Tibial nerve (tissue), 4 donors: ENCODE measurements around the gene AOAH. TPM values are rescaled to one million over a fixed set of nuclear protein-coding genes. Genes with fewer than 3 reads are reported as not detected.

Experiments used
- DNase-seq, 2 donors: peaks; one replicate each; pipeline ENCODE4 v3.0.0-alpha.2; 2019; ENCODE audit warnings: low spot score in 2 of 2
- H3K27ac ChIP-seq, 4 donors: fragments of 200-600 bp; sonication (generic) in 3 of 4; one replicate each; pipeline ENCODE4 v1.5.1; 2017 to 2019; ENCODE audit warnings: mild to moderate bottlenecking in 1 of 4
- H3K27me3 ChIP-seq, 2 donors: fragments of 200-600 bp; sonication (generic) in 1 of 2; one replicate each; pipeline versions ENCODE4 v1.5.1 to v1.6.0; 2017 to 2019
- H3K36me3 ChIP-seq, 3 donors: fragments of 200-600 bp; sonication (generic); one replicate each; pipeline ENCODE4 v1.5.1; 2018 to 2019
- H3K4me1 ChIP-seq, 4 donors: fragments of 200-600 bp; sonication (generic) in 3 of 4; one replicate each; pipeline ENCODE4 v1.5.1; 2017 to 2019
- H3K4me3 ChIP-seq, 4 donors: fragments of 200-600 bp; sonication (generic) in 3 of 4; one replicate each; pipeline ENCODE4 v1.5.1; 2017 to 2019; ENCODE audit warnings: mild to moderate bottlenecking in 1 of 4, moderate library complexity in 1 of 4
- H3K9me3 ChIP-seq, 4 donors: fragments of 200-600 bp; sonication (generic) in 3 of 4; one replicate each; pipeline ENCODE4 v1.5.1; 2017 to 2019
- CTCF ChIP-seq, 5 experiments: fragments of 200-600 bp in 3 of 5; fragments of 450-650 bp in 2 of 5; sonication (generic) in 3 of 5; IDR thresholded peaks; one replicate each; pipeline ENCODE4 v1.5.1; 2016 to 2019; ENCODE audit warnings: antibody characterized with exemption in 5 of 5, mild to moderate bottlenecking in 3 of 5, moderate library complexity in 2 of 5
- EP300 ChIP-seq, 2 donors: sonication (generic); formaldehyde crosslinking; IDR thresholded peaks; one replicate each; pipeline ENCODE4 v1.6.1; 2017; ENCODE audit warnings: antibody characterized with exemption in 2 of 2, mild to moderate bottlenecking in 1 of 2
- POLR2A ChIP-seq, 2 donors: fragments of 450-650 bp; IDR thresholded peaks; one replicate each; pipeline ENCODE4 v1.6.1; 2017; ENCODE audit warnings: antibody characterized with exemption in 2 of 2, mild to moderate bottlenecking in 2 of 2, moderate library complexity in 2 of 2
- WGBS, 2 donors: methylation state at CpG; one replicate each; pipeline ENCODE4 v1.1.5; 2018; 5-methylcytosine and 5-hydroxymethylcytosine counted together
- total RNA-seq, 4 donors: library from RNA; depleted of rRNA; stranded (reverse); fragments of >200 nt; gene quantifications; one replicate each; pipeline ENCODE4 v1.1.0, GENCODE V29; 2016

Gene AOAH
- total RNA-seq, 4 donors from 2014 or later, result 7.5 to 17.8 (median 9.1) TPM

DNA sequence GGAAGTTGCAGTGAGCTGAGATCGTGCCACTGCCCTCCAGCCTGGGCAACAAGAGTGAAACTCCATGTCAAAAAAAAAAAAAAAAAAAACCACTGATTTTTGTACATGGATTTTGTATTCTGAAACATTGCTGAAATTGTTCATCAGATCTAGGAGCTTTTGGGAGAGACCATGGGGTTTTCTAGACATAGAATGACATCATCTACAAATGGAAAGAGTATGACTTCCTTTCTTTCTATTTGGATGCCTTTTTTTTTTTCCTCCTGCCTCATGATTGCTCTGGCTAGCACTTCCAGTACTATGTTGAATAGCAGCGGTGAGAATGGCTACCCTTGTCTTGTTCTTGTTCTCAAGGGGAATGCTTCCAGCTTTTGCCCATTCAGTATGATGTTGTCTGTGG, 245.5 kb downstream of the AOAH start:
- Histone ChIP-seq H3K36me3 (no peaks in the 10 kb centered on the region), H3K27ac (no peak overlapping the region), H3K4me1 (no peaks in the 10 kb centered on the region), H3K27me3 (no peaks in the 10 kb centered on the region), H3K9me3 (peaks cover 0 to 11% (median 0%) of the 10 kb centered on the region in 4 donors), H3K4me3 (no peak overlapping the region)
- 90% methylated on average over 2 of the region's 2 CpGs for WGBS, 2 donors
- DNase-seq, result no peak
- TF ChIP-seq POLR2A (IDR thresholded peaks at IDR 0.05), result no peak
- no peak for TF ChIP-seq CTCF (IDR thresholded peaks at IDR 0.05)
- no peak for TF ChIP-seq EP300 (IDR thresholded peaks at IDR 0.05)

DNA sequence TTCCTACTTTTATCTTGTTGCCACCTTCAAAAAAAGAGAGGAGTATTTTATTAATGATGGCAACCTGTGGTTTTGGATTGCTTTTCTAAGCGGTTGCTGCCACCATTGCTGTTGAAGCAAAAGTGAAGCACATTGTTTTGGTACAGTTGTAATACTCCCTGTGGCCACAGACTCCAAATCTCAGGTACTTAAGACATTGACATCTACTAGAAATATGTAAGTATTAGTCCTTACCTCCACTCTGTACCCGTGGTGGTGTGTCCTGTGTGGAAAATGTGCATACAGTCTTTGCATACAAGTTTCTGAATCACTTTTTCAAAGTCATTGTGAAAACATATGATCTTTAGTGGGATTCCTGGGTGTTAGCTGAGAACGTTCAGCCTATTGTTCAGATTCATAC, 248.9 kb downstream of the AOAH start:
- Histone ChIP-seq H3K4me1 (no peaks in the 10 kb centered on the region), H3K27me3 (no peaks in the 10 kb centered on the region), H3K36me3 (no peaks in the 10 kb centered on the region), H3K9me3 (peaks cover 0 to 4% (median 0%) of the 10 kb centered on the region in 4 donors), H3K27ac (no peak overlapping the region), H3K4me3 (no peak overlapping the region)
- TF ChIP-seq EP300 (IDR thresholded peaks at IDR 0.05) (no peak), CTCF (IDR thresholded peaks at IDR 0.05) (no peak), POLR2A (IDR thresholded peaks at IDR 0.05) (no peak)
- 87 to 89% methylated on average over 3 of the region's 3 CpGs for WGBS, 2 donors
- no peak for DNase-seq

DNA sequence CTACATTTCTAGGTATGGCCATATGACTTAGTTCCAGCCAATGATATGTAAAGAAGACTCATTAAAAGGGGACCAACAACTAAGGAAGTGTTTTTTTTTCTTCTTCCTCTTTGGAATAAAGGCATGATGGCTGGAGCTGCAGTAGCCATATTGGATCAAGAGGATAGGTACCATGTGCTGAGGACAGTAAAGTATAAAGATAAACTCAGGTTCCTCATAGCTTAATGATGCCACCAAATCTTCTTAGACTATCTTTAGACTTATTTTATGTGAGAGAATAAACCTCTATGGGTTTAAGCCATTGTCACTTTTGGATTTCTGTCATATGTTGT, 249.3 kb downstream of the AOAH start:
- Histone ChIP-seq H3K36me3 (no peaks in the 10 kb centered on the region), H3K27me3 (no peaks in the 10 kb centered on the region), H3K4me3 (no peak overlapping the region), H3K27ac (no peak overlapping the region), H3K4me1 (no peaks in the 10 kb centered on the region), H3K9me3 (peaks cover 0 to 4% (median 0%) of the 10 kb centered on the region in 4 donors)
- no peak for TF ChIP-seq POLR2A (IDR thresholded peaks at IDR 0.05)
- no peak for TF ChIP-seq CTCF (IDR thresholded peaks at IDR 0.05)
- no peak for TF ChIP-seq EP300 (IDR thresholded peaks at IDR 0.05)
- no peak for DNase-seq

DNA sequence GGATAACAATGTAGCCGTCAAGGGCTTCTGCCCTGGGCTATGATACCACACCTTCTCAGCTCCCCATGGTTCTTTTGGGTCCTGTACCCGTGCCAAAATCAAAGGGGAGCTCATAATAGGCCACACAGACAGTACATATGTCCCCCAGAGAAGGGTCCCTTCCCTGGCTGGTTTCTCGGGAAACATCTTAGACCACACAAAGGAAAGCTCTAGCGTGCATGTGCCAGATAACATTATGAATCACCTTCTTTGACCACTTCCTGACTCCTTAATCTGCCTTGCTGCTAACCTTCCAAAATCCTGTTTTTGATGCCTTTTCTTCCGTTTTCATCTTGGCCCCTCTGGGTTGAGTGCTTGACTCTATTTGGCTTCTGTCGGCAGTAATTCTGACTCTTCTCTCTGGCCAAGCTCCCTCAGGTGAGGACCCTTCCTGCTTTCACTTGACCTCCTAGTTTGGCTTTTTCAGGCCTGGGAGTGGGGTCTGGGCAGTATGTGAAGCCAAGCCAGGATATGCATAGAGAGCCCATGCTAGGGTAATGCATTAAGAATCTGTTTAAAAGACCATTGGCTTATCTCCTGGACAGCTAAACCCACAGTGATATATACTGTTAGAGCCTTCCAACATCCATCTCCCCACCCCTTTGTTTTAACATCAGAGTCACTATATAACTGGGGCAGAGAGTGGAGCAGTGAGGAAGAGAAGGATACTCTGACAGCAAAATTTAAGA, 249.8 kb downstream of the AOAH start:
- H3K27ac ChIP-seq, result no peak overlapping the region
- H3K27me3 ChIP-seq, result no peaks in the 10 kb centered on the region
- peaks cover 0 to 4% (median 0%) of the 10 kb centered on the region in 4 donors for H3K9me3 ChIP-seq
- 48 to 57% methylated on average over 6 of the region's 6 CpGs for WGBS, 2 donors
- H3K4me1 ChIP-seq, result no peaks in the 10 kb centered on the region
- no peaks in the 10 kb centered on the region for H3K36me3 ChIP-seq
- H3K4me3 ChIP-seq, result no peak overlapping the region
- TF ChIP-seq CTCF (IDR thresholded peaks at IDR 0.05) (no peak), EP300 (IDR thresholded peaks at IDR 0.05) (no peak), POLR2A (IDR thresholded peaks at IDR 0.05) (no peak)
- DNase-seq, result no peak

DNA sequence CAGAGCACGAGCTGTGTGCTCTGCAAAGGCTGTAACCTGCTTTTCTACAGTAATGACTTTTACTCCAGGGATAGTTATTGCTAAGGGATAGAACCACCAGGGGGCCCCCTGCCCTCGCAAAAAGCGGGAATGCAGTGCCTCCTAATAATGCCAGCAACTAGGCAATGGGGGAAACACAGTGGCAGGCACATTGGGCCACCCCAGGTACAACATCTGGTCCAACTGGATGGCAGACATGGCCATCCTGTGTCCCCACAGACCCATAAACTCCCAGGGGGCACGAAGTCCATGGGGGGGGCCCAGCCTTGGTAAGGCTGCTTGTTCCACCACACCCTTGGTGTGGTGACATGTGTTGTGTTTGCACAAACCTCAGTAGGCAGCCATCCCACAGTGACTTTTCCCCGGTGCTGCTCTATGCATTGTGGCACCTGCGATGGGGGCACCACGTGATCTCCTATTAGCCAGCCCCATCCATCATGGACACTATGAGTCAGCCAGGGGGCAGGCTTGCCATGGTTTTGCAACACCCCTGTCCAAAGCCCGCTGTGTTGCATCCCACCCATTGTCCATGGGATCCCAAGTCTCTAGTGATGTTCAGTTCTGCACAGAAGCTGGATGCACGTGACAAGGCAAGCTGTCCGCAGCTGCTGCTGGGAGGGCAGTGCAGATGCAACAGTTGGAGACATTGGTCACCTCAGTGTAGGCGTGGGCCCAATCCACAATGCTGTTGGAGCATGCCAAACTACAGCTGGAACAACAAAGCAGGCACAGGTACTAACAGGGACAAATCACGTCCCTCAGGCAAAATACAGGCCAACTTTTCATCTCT, 250.6 kb downstream of the AOAH start:
- DNase-seq, result no peak
- Histone ChIP-seq H3K27ac (no peak overlapping the region), H3K4me3 (no peak overlapping the region), H3K4me1 (no peaks in the 10 kb centered on the region), H3K9me3 (no peaks in the 10 kb centered on the region), H3K27me3 (no peaks in the 10 kb centered on the region), H3K36me3 (no peaks in the 10 kb centered on the region)
- 65 to 78% methylated on average over 12 of the region's 12 CpGs for WGBS, 2 donors
- no peak for TF ChIP-seq POLR2A (IDR thresholded peaks at IDR 0.05)
- TF ChIP-seq CTCF (IDR thresholded peaks at IDR 0.05), result peak in 1 of 5 experiments; percentile 7
